Ishikawa (cell line): ENCODE data around the gene PDE8A.

ENCODE experiments used
- CEBPB ChIP-seq: IDR thresholded peaks from 2 replicates; pipeline ENCODE4 v1.6.1; 2012
- CREB1 ChIP-seq: IDR thresholded peaks from 2 replicates; pipeline ENCODE4 v1.6.1; 2012; ENCODE audit warnings: low read depth
- EP300 ChIP-seq: IDR thresholded peaks from 2 replicates; pipeline ENCODE4 v1.6.1; 2012; ENCODE audit warnings: borderline replicate concordance
- TAF1 ChIP-seq: IDR thresholded peaks from 2 replicates; pipeline ENCODE4 v1.6.1; 2012; ENCODE audit warnings: low read depth, mild to moderate bottlenecking
- TCF12 ChIP-seq: IDR thresholded peaks from 2 replicates; pipeline ENCODE4 v1.6.1; 2012; ENCODE audit warnings: low read depth
- TF ChIP-seq, protein P1 (sequence below): IDR thresholded peaks from 2 replicates; pipeline ENCODE4 v1.6.1; 2012; ENCODE audit warnings: low read depth, mild to moderate bottlenecking

DNA sequence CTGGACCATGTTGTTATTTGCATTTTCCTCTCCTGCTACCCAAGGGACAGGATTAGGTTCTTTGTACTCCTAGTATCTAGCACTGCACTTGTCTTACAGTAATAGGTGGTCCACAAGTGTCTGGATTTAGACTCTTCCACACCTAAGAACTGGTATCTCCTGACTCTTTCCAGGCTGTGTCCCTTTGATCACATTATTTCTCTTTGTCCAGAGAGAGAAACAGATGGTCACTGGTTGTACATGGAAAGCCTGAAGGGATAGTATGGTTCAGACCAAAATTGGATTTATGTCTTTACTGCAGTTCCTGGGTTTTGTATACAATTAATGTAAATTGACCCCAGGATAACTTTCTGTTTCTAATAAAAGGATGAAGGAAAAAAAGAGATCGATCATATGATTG is 64.0 kb downstream of the PDE8A start:
- TF ChIP-seq, protein P1, sequence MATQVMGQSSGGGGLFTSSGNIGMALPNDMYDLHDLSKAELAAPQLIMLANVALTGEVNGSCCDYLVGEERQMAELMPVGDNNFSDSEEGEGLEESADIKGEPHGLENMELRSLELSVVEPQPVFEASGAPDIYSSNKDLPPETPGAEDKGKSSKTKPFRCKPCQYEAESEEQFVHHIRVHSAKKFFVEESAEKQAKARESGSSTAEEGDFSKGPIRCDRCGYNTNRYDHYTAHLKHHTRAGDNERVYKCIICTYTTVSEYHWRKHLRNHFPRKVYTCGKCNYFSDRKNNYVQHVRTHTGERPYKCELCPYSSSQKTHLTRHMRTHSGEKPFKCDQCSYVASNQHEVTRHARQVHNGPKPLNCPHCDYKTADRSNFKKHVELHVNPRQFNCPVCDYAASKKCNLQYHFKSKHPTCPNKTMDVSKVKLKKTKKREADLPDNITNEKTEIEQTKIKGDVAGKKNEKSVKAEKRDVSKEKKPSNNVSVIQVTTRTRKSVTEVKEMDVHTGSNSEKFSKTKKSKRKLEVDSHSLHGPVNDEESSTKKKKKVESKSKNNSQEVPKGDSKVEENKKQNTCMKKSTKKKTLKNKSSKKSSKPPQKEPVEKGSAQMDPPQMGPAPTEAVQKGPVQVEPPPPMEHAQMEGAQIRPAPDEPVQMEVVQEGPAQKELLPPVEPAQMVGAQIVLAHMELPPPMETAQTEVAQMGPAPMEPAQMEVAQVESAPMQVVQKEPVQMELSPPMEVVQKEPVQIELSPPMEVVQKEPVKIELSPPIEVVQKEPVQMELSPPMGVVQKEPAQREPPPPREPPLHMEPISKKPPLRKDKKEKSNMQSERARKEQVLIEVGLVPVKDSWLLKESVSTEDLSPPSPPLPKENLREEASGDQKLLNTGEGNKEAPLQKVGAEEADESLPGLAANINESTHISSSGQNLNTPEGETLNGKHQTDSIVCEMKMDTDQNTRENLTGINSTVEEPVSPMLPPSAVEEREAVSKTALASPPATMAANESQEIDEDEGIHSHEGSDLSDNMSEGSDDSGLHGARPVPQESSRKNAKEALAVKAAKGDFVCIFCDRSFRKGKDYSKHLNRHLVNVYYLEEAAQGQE: no peak
- no peak for TF ChIP-seq EP300
- no peak for TF ChIP-seq CEBPB
- TF ChIP-seq TCF12: no peak
- TF ChIP-seq TAF1: no peak
- no peak for TF ChIP-seq CREB1
